ENCODE results near the gene RGS16. TPM values are rescaled to one million over a fixed set of nuclear protein-coding genes. Genes with fewer than 3 reads are reported as not detected.

The RGS16 gene
- total RNA-seq, 1 donor from 2014 or later, result 2.6 TPM

- CTCF ChIA-PET, result interaction anchor here (1.3 kb wide), 1 partner anchor 26 kb away, joined by 5 read pairs; no protein-coding TSS in a partner anchor
- POLR2A ChIA-PET, result interaction anchor here (0.5 to 3.2 kb wide), 6 partner anchors 15 to 901 kb away, joined by 3 to 24 read pairs (median 4); partner anchors contain the start of gene RNASEL
Observed at GRCh38 chr1:182569939-182570610, 34.1 kb downstream of the RGS16 start.

DNA sequence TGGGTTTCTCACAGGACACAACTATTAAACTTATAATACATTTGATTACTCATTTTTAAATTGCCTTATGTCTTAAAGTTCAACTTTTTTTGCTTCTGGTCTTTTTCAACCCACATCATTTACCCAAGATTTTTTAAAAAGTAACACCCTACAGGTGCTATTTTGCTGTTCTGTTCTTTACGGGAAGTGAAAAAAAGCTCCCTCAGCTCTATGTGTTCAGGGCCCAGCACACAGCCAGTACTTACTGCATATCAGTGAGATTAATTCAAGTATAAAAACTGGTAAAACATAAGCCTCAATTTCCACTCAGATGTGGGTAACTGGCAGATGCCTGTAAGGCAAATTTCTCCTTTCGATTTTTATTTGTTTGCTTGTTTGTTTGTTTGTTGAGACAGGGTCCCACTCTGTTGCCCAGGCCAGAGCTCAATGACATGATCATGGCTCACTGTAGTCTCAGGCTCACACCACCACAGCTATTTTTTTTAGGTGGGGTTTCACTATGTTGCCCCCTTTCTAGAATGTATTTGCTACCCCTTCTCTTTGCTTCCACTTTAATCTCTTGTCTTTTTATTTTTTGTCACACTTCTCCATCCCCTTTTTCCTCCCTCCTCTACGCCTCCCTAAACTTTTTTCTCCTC lies 35.4 kb downstream of the RGS16 start:
- Mint-ChIP-seq H3K4me3 (no peak overlapping the region), H3K27ac (no peak overlapping the region), H3K36me3 (ENCODE audit: low read depth) (peaks cover 9% of the 10 kb centered on the region), H3K27me3 (no peaks in the 10 kb centered on the region), H3K4me1 (peaks cover 21% of the 10 kb centered on the region), H3K9me3 (no peaks in the 10 kb centered on the region)
- CTCF ChIA-PET, result interaction anchor here (1.3 kb wide), 2 partner anchors 26 to 84 kb away, joined by 3 to 7 read pairs; no protein-coding TSS in a partner anchor
- DNase-seq, result no peak
- peak; percentile 65 for ATAC-seq (ENCODE audit: low read depth)
- TF ChIP-seq, protein P1, sequence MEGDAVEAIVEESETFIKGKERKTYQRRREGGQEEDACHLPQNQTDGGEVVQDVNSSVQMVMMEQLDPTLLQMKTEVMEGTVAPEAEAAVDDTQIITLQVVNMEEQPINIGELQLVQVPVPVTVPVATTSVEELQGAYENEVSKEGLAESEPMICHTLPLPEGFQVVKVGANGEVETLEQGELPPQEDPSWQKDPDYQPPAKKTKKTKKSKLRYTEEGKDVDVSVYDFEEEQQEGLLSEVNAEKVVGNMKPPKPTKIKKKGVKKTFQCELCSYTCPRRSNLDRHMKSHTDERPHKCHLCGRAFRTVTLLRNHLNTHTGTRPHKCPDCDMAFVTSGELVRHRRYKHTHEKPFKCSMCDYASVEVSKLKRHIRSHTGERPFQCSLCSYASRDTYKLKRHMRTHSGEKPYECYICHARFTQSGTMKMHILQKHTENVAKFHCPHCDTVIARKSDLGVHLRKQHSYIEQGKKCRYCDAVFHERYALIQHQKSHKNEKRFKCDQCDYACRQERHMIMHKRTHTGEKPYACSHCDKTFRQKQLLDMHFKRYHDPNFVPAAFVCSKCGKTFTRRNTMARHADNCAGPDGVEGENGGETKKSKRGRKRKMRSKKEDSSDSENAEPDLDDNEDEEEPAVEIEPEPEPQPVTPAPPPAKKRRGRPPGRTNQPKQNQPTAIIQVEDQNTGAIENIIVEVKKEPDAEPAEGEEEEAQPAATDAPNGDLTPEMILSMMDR (IDR thresholded peaks at IDR 0.05), result no peak
- POLR2A ChIA-PET, result interaction anchor here (0.8 to 3.2 kb wide), 3 partner anchors 20 to 360 kb away, joined by 3 to 24 read pairs (median 14); partner anchors contain the start of gene RNASEL
- intact Hi-C loops (cut with micrococcal nuclease), result loop anchor here (2.0 kb wide), 1 partner anchor 20 kb away; the partner anchor contains the start of gene RNASEL

More at GRCh38 chr1:182569939-182570610, 34.1 kb downstream of the RGS16 start:
- intact Hi-C loops (cut with micrococcal nuclease), result loop anchor here (1.0 to 10.0 kb wide), 3 partner anchors 19 to 1065 kb away; partner anchors contain the start of genes ARPC5 and RNASEL
- peaks cover 20% of the 10 kb centered on the region for H3K36me3 Mint-ChIP-seq (ENCODE audit: low read depth)
- H3K27ac Mint-ChIP-seq, result no peak overlapping the region
- H3K4me3 Mint-ChIP-seq, result no peak overlapping the region
- no peak for DNase-seq
- no peaks in the 10 kb centered on the region for H3K27me3 Mint-ChIP-seq
- ATAC-seq (ENCODE audit: low read depth), result peak; percentile 20
- H3K9me3 Mint-ChIP-seq, result no peaks in the 10 kb centered on the region
- peaks cover 21% of the 10 kb centered on the region for H3K4me1 Mint-ChIP-seq
- TF ChIP-seq, protein P1 (IDR thresholded peaks at IDR 0.05), result no peak

GRCh38 chr1:182567629-182568028 lies 36.6 kb downstream of the RGS16 start:
- no peak for ATAC-seq (ENCODE audit: low read depth)
- ChIA-PET CTCF (interaction anchor here (0.6 kb wide), 1 partner anchor 471 kb away, joined by 4 read pairs; no protein-coding TSS in a partner anchor), POLR2A (no interaction called here)

DNA sequence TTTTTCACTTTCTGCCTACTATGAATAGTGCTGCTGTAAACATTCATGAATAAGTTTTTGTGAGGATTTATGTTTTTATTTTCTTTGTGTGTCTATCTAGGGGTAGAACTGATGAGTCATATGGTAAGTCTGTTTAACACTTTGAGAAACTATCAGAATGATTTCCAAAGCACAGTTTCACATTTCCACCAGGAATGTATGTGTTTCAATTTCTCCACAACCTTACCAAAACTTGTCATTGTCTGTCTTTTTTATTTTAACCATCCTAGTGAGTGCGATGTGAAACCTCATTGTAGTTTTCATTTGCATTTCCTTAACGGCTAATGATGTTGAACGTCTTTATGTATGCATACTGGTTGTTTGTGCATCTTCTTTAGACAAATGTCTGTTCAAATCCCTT lies 38.7 kb downstream of the RGS16 start:
- no peaks in the 10 kb centered on the region for H3K9me3 Mint-ChIP-seq
- no peak overlapping the region for H3K4me3 Mint-ChIP-seq
- H3K27me3 Mint-ChIP-seq, result no peaks in the 10 kb centered on the region
- intact Hi-C loops (cut with micrococcal nuclease), result no loop called here
- ChIA-PET POLR2A (interaction anchor here (0.7 kb wide), 1 partner anchor 1822 kb away, joined by 6 read pairs; no protein-coding TSS in a partner anchor), CTCF (no interaction called here)
- H3K4me1 Mint-ChIP-seq, result peaks cover 2% of the 10 kb centered on the region
- no peak overlapping the region for H3K27ac Mint-ChIP-seq
- DNase-seq (no peak), ATAC-seq (ENCODE audit: low read depth) (no peak)
- TF ChIP-seq, protein P1 (IDR thresholded peaks at IDR 0.05), result no peak
- no peaks in the 10 kb centered on the region for H3K36me3 Mint-ChIP-seq (ENCODE audit: low read depth)

More at GRCh38 chr1:182567629-182568028, 36.6 kb downstream of the RGS16 start:
- no peak for DNase-seq
- Mint-ChIP-seq H3K27ac (no peak overlapping the region), H3K36me3 (ENCODE audit: low read depth) (no peaks in the 10 kb centered on the region), H3K27me3 (no peaks in the 10 kb centered on the region), H3K4me1 (peaks cover 19% of the 10 kb centered on the region), H3K4me3 (no peak overlapping the region), H3K9me3 (no peaks in the 10 kb centered on the region)
- TF ChIP-seq, protein P1 (IDR thresholded peaks at IDR 0.05), result no peak
- intact Hi-C loops (cut with micrococcal nuclease), result loop anchor here (2.0 kb wide), 1 partner anchor 21 kb away; the partner anchor contains the start of gene RNASEL
